ENCODE data around the gene PBX3.

The PBX3 gene

GRCh38 chr9:125748446-125749099 lies 1.4 kb downstream of the PBX3 start:
- Histone ChIP-seq H3K4me1 (ENCODE audit: control insufficient read depth, insufficient read depth, low read length, unreplicated experiment) (peaks cover 32% of the 10 kb centered on the region), H3K4me3 (ENCODE audit: low read depth, low read length) (peak overlapping the region; percentile 90), H3K27ac (ENCODE audit: low read depth, low read length) (peak overlapping the region; percentile 45; the same call in 1 of the 2 replicates), H2AFZ (ENCODE audit: low read length, unreplicated experiment) (peak overlapping the region; percentile 88), H3K27me3 (ENCODE audit: insufficient read depth, low read length) (no peaks in the 10 kb centered on the region), H3K36me3 (ENCODE audit: insufficient read depth, low read length) (no peaks in the 10 kb centered on the region), H3K79me2 (ENCODE audit: control insufficient read depth, insufficient read depth, low read length, unreplicated experiment) (peaks cover 50% of the 10 kb centered on the region)

GRCh38 chr9:125749287-125749935 lies 2.2 kb downstream of the PBX3 start:
- Histone ChIP-seq H3K36me3 (ENCODE audit: insufficient read depth, low read length) (no peaks in the 10 kb centered on the region), H3K79me2 (ENCODE audit: control insufficient read depth, insufficient read depth, low read length, unreplicated experiment) (peaks cover 50% of the 10 kb centered on the region), H2AFZ (ENCODE audit: low read length, unreplicated experiment) (peak overlapping the region; percentile 88), H3K27me3 (ENCODE audit: insufficient read depth, low read length) (no peaks in the 10 kb centered on the region), H3K27ac (ENCODE audit: low read depth, low read length) (peak overlapping the region; percentile 14; the same call in 1 of the 2 replicates), H3K4me3 (ENCODE audit: low read depth, low read length) (peak overlapping the region; percentile 90), H3K4me1 (ENCODE audit: control insufficient read depth, insufficient read depth, low read length, unreplicated experiment) (peaks cover 32% of the 10 kb centered on the region)

- peaks cover 28% of the 10 kb centered on the region for H3K4me1 ChIP-seq (ENCODE audit: control insufficient read depth, insufficient read depth, low read length, unreplicated experiment)
- peak overlapping the region; percentile 90 for H3K4me3 ChIP-seq (ENCODE audit: low read depth, low read length)
- no peaks in the 10 kb centered on the region for H3K36me3 ChIP-seq (ENCODE audit: insufficient read depth, low read length)
- peak overlapping the region; percentile 14; the same call in 1 of the 2 replicates for H3K27ac ChIP-seq (ENCODE audit: low read depth, low read length)
- peaks cover 50% of the 10 kb centered on the region for H3K79me2 ChIP-seq (ENCODE audit: control insufficient read depth, insufficient read depth, low read length, unreplicated experiment)
- no peaks in the 10 kb centered on the region for H3K27me3 ChIP-seq (ENCODE audit: insufficient read depth, low read length)
- H2AFZ ChIP-seq (ENCODE audit: low read length, unreplicated experiment), result no peak overlapping the region
Measured at GRCh38 chr9:125749951-125750626, 2.9 kb downstream of the PBX3 start.

- 0 out of 2 replicates have a peak overlapping the region, but pooled peaks have one; percentile 1 for H3K27ac ChIP-seq (ENCODE audit: low read depth, low read length)
- H3K4me1 ChIP-seq (ENCODE audit: control insufficient read depth, insufficient read depth, low read length, unreplicated experiment), result peaks cover 23% of the 10 kb centered on the region
- no peaks in the 10 kb centered on the region for H3K36me3 ChIP-seq (ENCODE audit: insufficient read depth, low read length)
- peak overlapping the region; percentile 90 for H3K4me3 ChIP-seq (ENCODE audit: low read depth, low read length)
- H2AFZ ChIP-seq (ENCODE audit: low read length, unreplicated experiment), result no peak overlapping the region
- no peaks in the 10 kb centered on the region for H3K27me3 ChIP-seq (ENCODE audit: insufficient read depth, low read length)
- peaks cover 50% of the 10 kb centered on the region for H3K79me2 ChIP-seq (ENCODE audit: control insufficient read depth, insufficient read depth, low read length, unreplicated experiment)
Measured at GRCh38 chr9:125750627-125751011, 3.4 kb downstream of the PBX3 start.

GRCh38 chr9:125752070-125752628 lies 5.0 kb downstream of the PBX3 start:
- no peak overlapping the region for H2AFZ ChIP-seq (ENCODE audit: low read length, unreplicated experiment)
- H3K27ac ChIP-seq (ENCODE audit: low read depth, low read length), result no peak overlapping the region
- H3K4me1 ChIP-seq (ENCODE audit: control insufficient read depth, insufficient read depth, low read length, unreplicated experiment), result peaks cover 20% of the 10 kb centered on the region
- no peak overlapping the region for H3K4me3 ChIP-seq (ENCODE audit: low read depth, low read length)
- no peaks in the 10 kb centered on the region for H3K27me3 ChIP-seq (ENCODE audit: insufficient read depth, low read length)
- H3K36me3 ChIP-seq (ENCODE audit: insufficient read depth, low read length), result no peaks in the 10 kb centered on the region
- H3K79me2 ChIP-seq (ENCODE audit: control insufficient read depth, insufficient read depth, low read length, unreplicated experiment), result peaks cover 60% of the 10 kb centered on the region

- Histone ChIP-seq H2AFZ (ENCODE audit: low read length, unreplicated experiment) (no peak overlapping the region), H3K4me3 (ENCODE audit: low read depth, low read length) (no peak overlapping the region), H3K27me3 (ENCODE audit: insufficient read depth, low read length) (no peaks in the 10 kb centered on the region), H3K79me2 (ENCODE audit: control insufficient read depth, insufficient read depth, low read length, unreplicated experiment) (peaks cover 57% of the 10 kb centered on the region), H3K4me1 (ENCODE audit: control insufficient read depth, insufficient read depth, low read length, unreplicated experiment) (peaks cover 32% of the 10 kb centered on the region), H3K27ac (ENCODE audit: low read depth, low read length) (no peak overlapping the region), H3K36me3 (ENCODE audit: insufficient read depth, low read length) (no peaks in the 10 kb centered on the region)
Measured at GRCh38 chr9:125754096-125754495, 6.9 kb downstream of the PBX3 start.

- Histone ChIP-seq H3K27me3 (ENCODE audit: insufficient read depth, low read length) (no peaks in the 10 kb centered on the region), H3K4me1 (ENCODE audit: control insufficient read depth, insufficient read depth, low read length, unreplicated experiment) (peaks cover 34% of the 10 kb centered on the region), H3K4me3 (ENCODE audit: low read depth, low read length) (no peak overlapping the region), H3K27ac (ENCODE audit: low read depth, low read length) (no peak overlapping the region), H3K36me3 (ENCODE audit: insufficient read depth, low read length) (no peaks in the 10 kb centered on the region), H3K79me2 (ENCODE audit: control insufficient read depth, insufficient read depth, low read length, unreplicated experiment) (peaks cover 53% of the 10 kb centered on the region), H2AFZ (ENCODE audit: low read length, unreplicated experiment) (no peak overlapping the region)
Measured at GRCh38 chr9:125755340-125755739, 8.2 kb downstream of the PBX3 start.

GRCh38 chr9:125756518-125756917 lies 9.3 kb downstream of the PBX3 start:
- Histone ChIP-seq H3K27me3 (ENCODE audit: insufficient read depth, low read length) (no peaks in the 10 kb centered on the region), H3K27ac (ENCODE audit: low read depth, low read length) (no peak overlapping the region), H3K4me1 (ENCODE audit: control insufficient read depth, insufficient read depth, low read length, unreplicated experiment) (peaks cover 29% of the 10 kb centered on the region), H3K36me3 (ENCODE audit: insufficient read depth, low read length) (no peaks in the 10 kb centered on the region), H2AFZ (ENCODE audit: low read length, unreplicated experiment) (no peak overlapping the region), H3K79me2 (ENCODE audit: control insufficient read depth, insufficient read depth, low read length, unreplicated experiment) (peaks cover 47% of the 10 kb centered on the region), H3K4me3 (ENCODE audit: low read depth, low read length) (no peak overlapping the region)

- H3K79me2 ChIP-seq (ENCODE audit: control insufficient read depth, insufficient read depth, low read length, unreplicated experiment), result peaks cover 42% of the 10 kb centered on the region
Measured at GRCh38 chr9:125757834-125758233, 10.7 kb downstream of the PBX3 start.

GRCh38 chr9:125758986-125759763 lies 12.0 kb downstream of the PBX3 start:
- Histone ChIP-seq H3K4me1 (ENCODE audit: control insufficient read depth, insufficient read depth, low read length, unreplicated experiment) (peaks cover 24% of the 10 kb centered on the region), H2AFZ (ENCODE audit: low read length, unreplicated experiment) (peak overlapping the region; percentile 28), H3K27ac (ENCODE audit: low read depth, low read length) (no peak overlapping the region), H3K27me3 (ENCODE audit: insufficient read depth, low read length) (no peaks in the 10 kb centered on the region), H3K79me2 (ENCODE audit: control insufficient read depth, insufficient read depth, low read length, unreplicated experiment) (peaks cover 46% of the 10 kb centered on the region), H3K36me3 (ENCODE audit: insufficient read depth, low read length) (no peaks in the 10 kb centered on the region), H3K4me3 (ENCODE audit: low read depth, low read length) (peak overlapping the region; percentile 75)

More at GRCh38 chr9:125757834-125758233, 10.7 kb downstream of the PBX3 start:
- H3K4me3 ChIP-seq (ENCODE audit: low read depth, low read length), result no peak overlapping the region
- H3K36me3 ChIP-seq (ENCODE audit: insufficient read depth, low read length), result no peaks in the 10 kb centered on the region
- no peak overlapping the region for H3K27ac ChIP-seq (ENCODE audit: low read depth, low read length)
- H3K4me1 ChIP-seq (ENCODE audit: control insufficient read depth, insufficient read depth, low read length, unreplicated experiment), result peaks cover 18% of the 10 kb centered on the region
- H2AFZ ChIP-seq (ENCODE audit: low read length, unreplicated experiment), result no peak overlapping the region
- no peaks in the 10 kb centered on the region for H3K27me3 ChIP-seq (ENCODE audit: insufficient read depth, low read length)
